SK-N-SH (cell line): ENCODE results near the gene ATP2B3. TPM values are rescaled to one million over a fixed set of nuclear protein-coding genes. Genes with fewer than 3 reads are reported as not detected.
A peak's percentile ranks its signal among the peaks of the same experiment; 100 is the strongest.

Source experiments
- CTCF ChIA-PET: fragments of 300-600, 350-600 bp; formaldehyde crosslinking; extraction: SDS; loops from one replicate; lab custom pipeline; 2021; lab: Yijun Ruan, JAX
- POLR2A ChIA-PET: fragments of 350-600 bp; sonication (Branson Sonifier 250); formaldehyde crosslinking; extraction: SDS; loops from one replicate; lab custom pipeline; 2020; ENCODE audit warnings: antibody characterized with exemption, inconsistent platforms; lab: Yijun Ruan, JAX
- DNase-seq: peaks from one replicate; pipeline ENCODE4 v3.0.0; 2012
- H2AFZ ChIP-seq: fragments of 200-600 bp; sonication (generic); 2 replicates; pipeline ENCODE4 v1.8.1; 2016; ENCODE audit warnings: antibody characterized with exemption, mild to moderate bottlenecking, low read depth
- H3F3A ChIP-seq: fragments of 200-600 bp; sonication (generic); replicated peaks from 2 replicates; pipeline ENCODE3; 2016; ENCODE audit warnings: antibody characterized with exemption, mild to moderate bottlenecking; ENCODE audit not compliant: insufficient read depth
- H3K27ac ChIP-seq, 2 experiments: fragments of 200-500 bp in 1 of 2; fragments of 200-600 bp in 1 of 2; sonication (Bioruptor generic) in 1 of 2; sonication (generic), shearing (Covaris generic) in 1 of 2; 2 replicates each; pipeline versions ENCODE4 v1.5.1 to v1.6.1; 2014 to 2016; ENCODE audit warnings: low read depth in 2 of 2, inconsistent platforms in 1 of 2, low read length in 1 of 2, mild to moderate bottlenecking in 1 of 2, mixed read lengths in 1 of 2
- H3K27me3 ChIP-seq: fragments of 200-600 bp; sonication (generic), shearing (Covaris generic); 2 replicates; pipeline ENCODE4 v1.6.1; 2016; ENCODE audit warnings: mixed run types; ENCODE audit not compliant: insufficient read depth
- H3K36me3 ChIP-seq, 2 experiments: fragments of 200-500 bp in 1 of 2; fragments of 200-600 bp in 1 of 2; sonication (Bioruptor generic) in 1 of 2; sonication (generic) in 1 of 2; replicated peaks in 1 of 2; 2 replicates each; pipeline versions ENCODE3 to v1.5.1; 2014 to 2016; ENCODE audit warnings: low read length in 1 of 2, mild to moderate bottlenecking in 1 of 2; ENCODE audit not compliant: insufficient read depth in 2 of 2, control insufficient read depth in 1 of 2
- H3K4me1 ChIP-seq, 2 experiments: fragments of 200-500 bp in 1 of 2; fragments of 200-600 bp in 1 of 2; sonication (Bioruptor generic) in 1 of 2; sonication (generic), shearing (Covaris generic) in 1 of 2; 2 replicates each; pipeline versions ENCODE4 v1.5.1 to v1.6.1; 2014 to 2016; ENCODE audit warnings: low read depth in 1 of 2, low read length in 1 of 2, mixed run types in 1 of 2; ENCODE audit not compliant: insufficient read depth in 2 of 2, control insufficient read depth in 1 of 2
- H3K4me2 ChIP-seq: fragments of 200-600 bp; sonication (generic), shearing (Covaris generic); 2 replicates; pipeline ENCODE4 v1.6.1; 2017; ENCODE audit warnings: mixed run types
- H3K4me3 ChIP-seq, 2 experiments: fragments of 200-500 bp in 1 of 2; fragments of 200-600 bp in 1 of 2; sonication (Bioruptor generic) in 1 of 2; sonication (generic), shearing (Covaris generic) in 1 of 2; 2 replicates each; pipeline versions ENCODE4 v1.5.1 to v1.8.1; 2014 to 2016; ENCODE audit warnings: low read depth in 2 of 2, inconsistent platforms in 1 of 2, low read length in 1 of 2, mild to moderate bottlenecking in 1 of 2, mixed read lengths in 1 of 2, moderate library complexity in 1 of 2
- H3K79me2 ChIP-seq: fragments of 200-600 bp; sonication (generic); 2 replicates; pipeline ENCODE4 v1.8.1; 2017; ENCODE audit warnings: mild to moderate bottlenecking; ENCODE audit not compliant: insufficient read depth
- H3K9ac ChIP-seq: fragments of 200-600 bp; sonication (generic); 2 replicates; pipeline ENCODE4 v1.6.1; 2017; ENCODE audit warnings: mixed run types
- H3K9me2 ChIP-seq: fragments of 200-600 bp; sonication (generic); 2 replicates; pipeline ENCODE4 v1.6.1; 2017; ENCODE audit warnings: mixed run types
- H3K9me3 ChIP-seq: fragments of 200-600 bp; sonication (generic); 2 replicates; pipeline ENCODE4 v1.6.1; 2017; ENCODE audit warnings: mixed run types, mild to moderate bottlenecking, moderate library complexity
- H4K20me1 ChIP-seq: fragments of 200-600 bp; sonication (generic); 2 replicates; pipeline ENCODE4 v1.6.1; 2017; ENCODE audit warnings: mild to moderate bottlenecking, mixed run types; ENCODE audit not compliant: insufficient read depth
- CHD2 ChIP-seq: fragments of 150-350 bp; IDR thresholded peaks from 2 replicates; pipeline ENCODE4 v1.6.1; 2018; ENCODE audit warnings: low read length; ENCODE audit not compliant: partially characterized antibody
- ELF1 ChIP-seq: IDR thresholded peaks from 2 replicates; pipeline ENCODE4 v1.4.0; 2012
- EP300 ChIP-seq, 2 experiments: IDR thresholded peaks; 2 replicates each; pipeline versions ENCODE4 v1.4.0 to v1.6.1; 2012; ENCODE audit warnings: borderline replicate concordance in 1 of 2, low read depth in 1 of 2, low read length in 1 of 2
- FOSL2 ChIP-seq: IDR thresholded peaks from 2 replicates; pipeline ENCODE4 v1.4.0; 2012; ENCODE audit warnings: low read depth, mild to moderate bottlenecking, moderate library complexity, borderline replicate concordance
- FOXJ3 ChIP-seq: sonication (generic); formaldehyde crosslinking; IDR thresholded peaks from 2 replicates; pipeline ENCODE4 v1.5.1; 2020; ENCODE audit warnings: mild to moderate bottlenecking, missing genetic modification reagents
- FOXM1 ChIP-seq: IDR thresholded peaks from 2 replicates; pipeline ENCODE4 v1.4.0; 2012; ENCODE audit warnings: low read depth, mild to moderate bottlenecking
- GABPA ChIP-seq: IDR thresholded peaks from 2 replicates; pipeline ENCODE4 v1.4.0; 2012; ENCODE audit warnings: low read depth, mild to moderate bottlenecking
- GATA2 ChIP-seq: sonication (generic); formaldehyde crosslinking; IDR thresholded peaks from 2 replicates; pipeline ENCODE4 v1.5.0; 2020; ENCODE audit warnings: mild to moderate bottlenecking, missing genetic modification reagents
- JUND ChIP-seq: IDR thresholded peaks from 2 replicates; pipeline ENCODE4 v1.4.0; 2012
- MEF2A ChIP-seq: IDR thresholded peaks from 2 replicates; pipeline ENCODE4 v1.4.0; 2012; ENCODE audit warnings: low read depth, borderline replicate concordance
- NFIC ChIP-seq: IDR thresholded peaks from 2 replicates; pipeline ENCODE4 v1.4.0; 2012; ENCODE audit warnings: borderline replicate concordance
- NRF1 ChIP-seq: IDR thresholded peaks from 2 replicates; pipeline ENCODE4 v1.6.1; 2012; ENCODE audit warnings: low read depth, mild to moderate bottlenecking, low read length
- RAD21 ChIP-seq: IDR thresholded peaks from 2 replicates; pipeline ENCODE4 v1.6.1; 2012; ENCODE audit warnings: mild to moderate bottlenecking, low read length
- RCOR1 ChIP-seq: fragments of 150-350 bp; IDR thresholded peaks from 2 replicates; pipeline ENCODE4 v1.6.1; 2017; ENCODE audit warnings: antibody characterized with exemption, low read length
- RFX5 ChIP-seq: IDR thresholded peaks from 2 replicates; pipeline ENCODE4 v1.6.1; 2012; ENCODE audit warnings: mild to moderate bottlenecking, improper control_type of control experiment, low read length
- RXRA ChIP-seq: IDR thresholded peaks from 2 replicates; pipeline ENCODE4 v1.4.0; 2012; ENCODE audit warnings: low read depth, mild to moderate bottlenecking, borderline replicate concordance
- SIN3A ChIP-seq: IDR thresholded peaks from 2 replicates; pipeline ENCODE4 v1.6.1; 2012; ENCODE audit warnings: low read depth, mild to moderate bottlenecking, low read length, moderate library complexity, borderline replicate concordance
- YY1 ChIP-seq: IDR thresholded peaks from 2 replicates; pipeline ENCODE4 v1.4.0; 2012; ENCODE audit warnings: low read depth, mild to moderate bottlenecking
- WGBS: methylation state at CpG from one replicate; pipeline ENCODE4 v1.1.6; 2017; ENCODE audit warnings: low lambda C conversion rate; 5-methylcytosine and 5-hydroxymethylcytosine counted together
- polyA plus RNA-seq, 3 experiments: library from polyadenylated mRNA; depleted of rRNA; stranded (reverse); fragments of >200 nt; gene quantifications; 2 replicates each; pipeline ENCODE4 v1.2.3, GENCODE V29; 2012
- TF ChIP-seq, protein P1 (sequence below): fragments of 150-350 bp; IDR thresholded peaks from 2 replicates; pipeline ENCODE4 v1.6.1; 2016; ENCODE audit warnings: mild to moderate bottlenecking, low read depth, low read length
- TF ChIP-seq, protein P2 (sequence below): IDR thresholded peaks from 2 replicates; pipeline ENCODE4 v1.4.0; 2012; ENCODE audit warnings: low read depth
- TF ChIP-seq, protein P3 (sequence below): fragments of 200-600 bp; sonication (generic); IDR thresholded peaks from 2 replicates; pipeline ENCODE4 v1.6.1; 2017; ENCODE audit warnings: antibody characterized with exemption, mild to moderate bottlenecking, moderate library complexity
- TF ChIP-seq, protein P4 (sequence below): IDR thresholded peaks from 2 replicates; pipeline ENCODE4 v1.4.0; 2012; ENCODE audit warnings: low read depth, borderline replicate concordance
- TF ChIP-seq, protein P5 (sequence below): IDR thresholded peaks from 2 replicates; pipeline ENCODE4; 2012
- TF ChIP-seq, protein P6 (sequence below): IDR thresholded peaks from 2 replicates; pipeline ENCODE4 v1.6.1; 2012; ENCODE audit warnings: mild to moderate bottlenecking, low read depth, low read length, moderate library complexity

The ATP2B3 gene
- polyA plus RNA-seq, 1 of the 3 experiments (the other 2 are of a cell fraction) = 0.16 TPM

DNA sequence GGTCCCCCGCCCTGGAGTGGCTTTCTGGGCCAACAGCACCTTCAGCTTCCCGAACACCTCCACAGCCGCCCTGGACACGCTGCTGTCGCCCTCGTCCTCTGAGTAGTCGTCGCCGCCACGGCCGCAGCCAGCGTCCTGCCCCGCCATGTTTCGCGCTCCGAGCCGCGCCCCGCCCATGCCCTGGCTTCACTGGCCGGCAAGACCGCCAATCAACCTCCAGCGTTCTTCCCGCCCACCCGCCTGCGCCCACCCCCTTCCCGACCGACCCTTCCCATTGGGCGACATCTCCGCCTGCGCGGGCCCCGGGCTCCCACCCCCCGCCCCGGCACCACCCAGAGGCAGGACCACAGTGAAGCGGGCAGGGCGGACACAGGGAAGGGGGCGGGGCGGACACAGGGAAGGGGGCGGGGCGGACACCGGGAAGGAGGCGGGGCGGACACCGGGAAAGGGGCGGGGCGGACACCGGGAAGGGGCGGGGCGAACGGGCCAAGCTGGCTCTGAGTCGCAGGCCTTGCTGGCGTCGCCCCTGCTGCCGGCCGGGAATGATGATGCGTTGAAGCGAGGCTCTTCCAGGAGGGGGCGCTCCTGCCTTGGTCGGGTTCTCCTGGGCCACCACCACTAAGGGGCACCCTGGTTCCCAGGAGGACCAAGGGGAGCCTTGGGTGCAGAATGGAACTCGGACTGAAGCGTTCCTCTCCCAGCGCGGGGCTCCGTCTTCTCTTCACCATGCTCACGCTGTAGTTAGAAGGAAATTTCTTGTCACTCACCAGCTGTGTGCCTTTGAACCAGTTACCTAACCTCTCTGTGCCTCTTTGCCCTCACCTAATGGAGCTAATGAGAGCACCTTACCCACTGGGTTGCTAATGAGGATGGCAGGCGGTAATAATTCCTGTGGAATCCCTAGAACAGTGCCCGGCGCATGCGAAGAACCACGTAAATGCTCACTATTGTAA is 46.8 kb upstream of the ATP2B3 start, which contains the start of gene HAUS7:
Gene HAUS7, minus strand, starts transcription at position 166 of the 953 bp plus-strand sequence. Its CDS starts 19 bp downstream, at position 147.
- CTCF ChIA-PET = interaction anchor here (0.6 to 11.6 kb wide), 32 partner anchors 9 to 529 kb away, joined by 3 to 203 read pairs (median 6); partner anchors contain the start of genes BGN, SLC6A8 and TREX2
- no peak for TF ChIP-seq RXRA
- no peak for TF ChIP-seq FOXM1
- TF ChIP-seq RFX5 = no peak
- no peak for TF ChIP-seq EP300 (IDR thresholded peaks at IDR 0.05; ENCODE audit: borderline replicate concordance in 1 of 2, low read depth in 1 of 2, low read length in 1 of 2)
- TF ChIP-seq JUND = no peak
- TF ChIP-seq, protein P1, sequence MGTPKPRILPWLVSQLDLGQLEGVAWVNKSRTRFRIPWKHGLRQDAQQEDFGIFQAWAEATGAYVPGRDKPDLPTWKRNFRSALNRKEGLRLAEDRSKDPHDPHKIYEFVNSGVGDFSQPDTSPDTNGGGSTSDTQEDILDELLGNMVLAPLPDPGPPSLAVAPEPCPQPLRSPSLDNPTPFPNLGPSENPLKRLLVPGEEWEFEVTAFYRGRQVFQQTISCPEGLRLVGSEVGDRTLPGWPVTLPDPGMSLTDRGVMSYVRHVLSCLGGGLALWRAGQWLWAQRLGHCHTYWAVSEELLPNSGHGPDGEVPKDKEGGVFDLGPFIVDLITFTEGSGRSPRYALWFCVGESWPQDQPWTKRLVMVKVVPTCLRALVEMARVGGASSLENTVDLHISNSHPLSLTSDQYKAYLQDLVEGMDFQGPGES = no peak
- TF ChIP-seq, protein P2, sequence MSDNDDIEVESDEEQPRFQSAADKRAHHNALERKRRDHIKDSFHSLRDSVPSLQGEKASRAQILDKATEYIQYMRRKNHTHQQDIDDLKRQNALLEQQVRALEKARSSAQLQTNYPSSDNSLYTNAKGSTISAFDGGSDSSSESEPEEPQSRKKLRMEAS = no peak
- TF ChIP-seq SIN3A = no peak
- TF ChIP-seq, protein P3, sequence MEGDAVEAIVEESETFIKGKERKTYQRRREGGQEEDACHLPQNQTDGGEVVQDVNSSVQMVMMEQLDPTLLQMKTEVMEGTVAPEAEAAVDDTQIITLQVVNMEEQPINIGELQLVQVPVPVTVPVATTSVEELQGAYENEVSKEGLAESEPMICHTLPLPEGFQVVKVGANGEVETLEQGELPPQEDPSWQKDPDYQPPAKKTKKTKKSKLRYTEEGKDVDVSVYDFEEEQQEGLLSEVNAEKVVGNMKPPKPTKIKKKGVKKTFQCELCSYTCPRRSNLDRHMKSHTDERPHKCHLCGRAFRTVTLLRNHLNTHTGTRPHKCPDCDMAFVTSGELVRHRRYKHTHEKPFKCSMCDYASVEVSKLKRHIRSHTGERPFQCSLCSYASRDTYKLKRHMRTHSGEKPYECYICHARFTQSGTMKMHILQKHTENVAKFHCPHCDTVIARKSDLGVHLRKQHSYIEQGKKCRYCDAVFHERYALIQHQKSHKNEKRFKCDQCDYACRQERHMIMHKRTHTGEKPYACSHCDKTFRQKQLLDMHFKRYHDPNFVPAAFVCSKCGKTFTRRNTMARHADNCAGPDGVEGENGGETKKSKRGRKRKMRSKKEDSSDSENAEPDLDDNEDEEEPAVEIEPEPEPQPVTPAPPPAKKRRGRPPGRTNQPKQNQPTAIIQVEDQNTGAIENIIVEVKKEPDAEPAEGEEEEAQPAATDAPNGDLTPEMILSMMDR = peak; percentile 76
- peak; percentile 51 for TF ChIP-seq NRF1
- TF ChIP-seq FOXJ3 (CRISPR knock-in tag) = no peak
- TF ChIP-seq FOSL2 = no peak
- no peak for TF ChIP-seq GATA2
- no peak for TF ChIP-seq NFIC
- TF ChIP-seq, protein P4, sequence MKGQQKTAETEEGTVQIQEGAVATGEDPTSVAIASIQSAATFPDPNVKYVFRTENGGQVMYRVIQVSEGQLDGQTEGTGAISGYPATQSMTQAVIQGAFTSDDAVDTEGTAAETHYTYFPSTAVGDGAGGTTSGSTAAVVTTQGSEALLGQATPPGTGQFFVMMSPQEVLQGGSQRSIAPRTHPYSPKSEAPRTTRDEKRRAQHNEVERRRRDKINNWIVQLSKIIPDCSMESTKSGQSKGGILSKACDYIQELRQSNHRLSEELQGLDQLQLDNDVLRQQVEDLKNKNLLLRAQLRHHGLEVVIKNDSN = no peak
- TF ChIP-seq ELF1 = no peak
- peak; percentile 63; the same call in 1 of the 2 replicates for TF ChIP-seq YY1
- TF ChIP-seq RAD21 = peak; percentile 83
- TF ChIP-seq, protein P5, sequence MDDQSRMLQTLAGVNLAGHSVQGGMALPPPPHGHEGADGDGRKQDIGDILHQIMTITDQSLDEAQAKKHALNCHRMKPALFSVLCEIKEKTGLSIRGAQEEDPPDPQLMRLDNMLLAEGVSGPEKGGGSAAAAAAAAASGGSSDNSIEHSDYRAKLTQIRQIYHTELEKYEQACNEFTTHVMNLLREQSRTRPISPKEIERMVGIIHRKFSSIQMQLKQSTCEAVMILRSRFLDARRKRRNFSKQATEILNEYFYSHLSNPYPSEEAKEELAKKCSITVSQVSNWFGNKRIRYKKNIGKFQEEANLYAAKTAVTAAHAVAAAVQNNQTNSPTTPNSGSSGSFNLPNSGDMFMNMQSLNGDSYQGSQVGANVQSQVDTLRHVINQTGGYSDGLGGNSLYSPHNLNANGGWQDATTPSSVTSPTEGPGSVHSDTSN = peak; percentile 95
- TF ChIP-seq MEF2A = no peak
- TF ChIP-seq GABPA = no peak
- TF ChIP-seq, protein P6, sequence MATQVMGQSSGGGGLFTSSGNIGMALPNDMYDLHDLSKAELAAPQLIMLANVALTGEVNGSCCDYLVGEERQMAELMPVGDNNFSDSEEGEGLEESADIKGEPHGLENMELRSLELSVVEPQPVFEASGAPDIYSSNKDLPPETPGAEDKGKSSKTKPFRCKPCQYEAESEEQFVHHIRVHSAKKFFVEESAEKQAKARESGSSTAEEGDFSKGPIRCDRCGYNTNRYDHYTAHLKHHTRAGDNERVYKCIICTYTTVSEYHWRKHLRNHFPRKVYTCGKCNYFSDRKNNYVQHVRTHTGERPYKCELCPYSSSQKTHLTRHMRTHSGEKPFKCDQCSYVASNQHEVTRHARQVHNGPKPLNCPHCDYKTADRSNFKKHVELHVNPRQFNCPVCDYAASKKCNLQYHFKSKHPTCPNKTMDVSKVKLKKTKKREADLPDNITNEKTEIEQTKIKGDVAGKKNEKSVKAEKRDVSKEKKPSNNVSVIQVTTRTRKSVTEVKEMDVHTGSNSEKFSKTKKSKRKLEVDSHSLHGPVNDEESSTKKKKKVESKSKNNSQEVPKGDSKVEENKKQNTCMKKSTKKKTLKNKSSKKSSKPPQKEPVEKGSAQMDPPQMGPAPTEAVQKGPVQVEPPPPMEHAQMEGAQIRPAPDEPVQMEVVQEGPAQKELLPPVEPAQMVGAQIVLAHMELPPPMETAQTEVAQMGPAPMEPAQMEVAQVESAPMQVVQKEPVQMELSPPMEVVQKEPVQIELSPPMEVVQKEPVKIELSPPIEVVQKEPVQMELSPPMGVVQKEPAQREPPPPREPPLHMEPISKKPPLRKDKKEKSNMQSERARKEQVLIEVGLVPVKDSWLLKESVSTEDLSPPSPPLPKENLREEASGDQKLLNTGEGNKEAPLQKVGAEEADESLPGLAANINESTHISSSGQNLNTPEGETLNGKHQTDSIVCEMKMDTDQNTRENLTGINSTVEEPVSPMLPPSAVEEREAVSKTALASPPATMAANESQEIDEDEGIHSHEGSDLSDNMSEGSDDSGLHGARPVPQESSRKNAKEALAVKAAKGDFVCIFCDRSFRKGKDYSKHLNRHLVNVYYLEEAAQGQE = no peak
- TF ChIP-seq RCOR1 = no peak
- no peak for TF ChIP-seq CHD2

More for the DNA sequence above, 46.8 kb upstream of the ATP2B3 start, which contains the start of gene HAUS7:
- H3K79me2 ChIP-seq = peaks cover 11% of the 10 kb centered on the region
- H3K9me3 ChIP-seq = no peaks in the 10 kb centered on the region
- H3K9ac ChIP-seq = peak within 1 kb of the TSS; percentile 63; the same call in 1 of the 2 replicates
- peaks cover 0 to 2% of the 10 kb centered on the region in 2 experiments for H3K36me3 ChIP-seq
- no peaks in the 10 kb centered on the region for H3F3A ChIP-seq
- no peak within 1 kb of the TSS for H2AFZ ChIP-seq
- POLR2A ChIA-PET = interaction anchor here (1.3 kb wide), 1 partner anchor 36 kb away, joined by 4 read pairs; no protein-coding TSS in a partner anchor
- H3K27ac ChIP-seq = peak within 1 kb of the TSS in 1 of 2 experiments; percentile 24; a peak in 2 of 4 replicates
- no peaks in the 10 kb centered on the region for H3K9me2 ChIP-seq
- peak within 1 kb of the TSS; percentile 76 for H3K4me2 ChIP-seq
- H3K27me3 ChIP-seq = no peaks in the 10 kb centered on the region
- WGBS = 53% methylated on average over 31 of the region's 70 CpGs
- H4K20me1 ChIP-seq = no peaks in the 10 kb centered on the region
- peaks cover 0 to 16% of the 10 kb centered on the region in 2 experiments; a peak in 1 of 4 replicates for H3K4me1 ChIP-seq
- peak within 1 kb of the TSS; percentile 65 to 73 for H3K4me3 ChIP-seq
- DNase-seq = peak; percentile 95
